22Rv1 (cell line): ENCODE measurements around the gene AFDN.

Source experiments
- ZFX ChIP-seq: fragments of 450-650 bp; IDR thresholded peaks from 2 replicates; pipeline ENCODE4 v1.6.1; 2017; ENCODE audit warnings: antibody characterized with exemption, borderline replicate concordance
- TF ChIP-seq, protein P1 (sequence below): fragments of 450-650 bp; IDR thresholded peaks from 2 replicates; pipeline ENCODE4 v1.5.1; 2017; ENCODE audit warnings: mild to moderate bottlenecking

DNA sequence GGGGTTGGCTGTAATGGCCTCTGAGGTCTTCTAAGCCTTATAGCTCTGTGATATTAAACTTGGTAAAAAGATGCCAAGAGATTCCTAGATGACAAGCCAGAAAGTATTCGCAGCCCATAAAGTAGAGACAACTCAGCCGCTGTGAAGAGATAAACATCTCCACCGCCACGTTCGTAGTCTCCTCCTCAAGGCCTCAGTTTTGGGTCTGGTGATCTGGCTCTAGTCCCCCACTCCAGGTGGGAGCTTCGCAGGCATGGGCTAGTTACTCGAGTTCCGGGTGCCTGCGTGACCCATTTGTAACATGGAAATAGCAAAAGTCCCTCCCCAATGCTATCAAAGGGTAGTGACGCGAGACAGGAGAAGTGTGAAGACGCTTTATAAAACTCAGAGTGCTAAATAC lies 28.3 kb upstream of the AFDN start:
- TF ChIP-seq, protein P1, sequence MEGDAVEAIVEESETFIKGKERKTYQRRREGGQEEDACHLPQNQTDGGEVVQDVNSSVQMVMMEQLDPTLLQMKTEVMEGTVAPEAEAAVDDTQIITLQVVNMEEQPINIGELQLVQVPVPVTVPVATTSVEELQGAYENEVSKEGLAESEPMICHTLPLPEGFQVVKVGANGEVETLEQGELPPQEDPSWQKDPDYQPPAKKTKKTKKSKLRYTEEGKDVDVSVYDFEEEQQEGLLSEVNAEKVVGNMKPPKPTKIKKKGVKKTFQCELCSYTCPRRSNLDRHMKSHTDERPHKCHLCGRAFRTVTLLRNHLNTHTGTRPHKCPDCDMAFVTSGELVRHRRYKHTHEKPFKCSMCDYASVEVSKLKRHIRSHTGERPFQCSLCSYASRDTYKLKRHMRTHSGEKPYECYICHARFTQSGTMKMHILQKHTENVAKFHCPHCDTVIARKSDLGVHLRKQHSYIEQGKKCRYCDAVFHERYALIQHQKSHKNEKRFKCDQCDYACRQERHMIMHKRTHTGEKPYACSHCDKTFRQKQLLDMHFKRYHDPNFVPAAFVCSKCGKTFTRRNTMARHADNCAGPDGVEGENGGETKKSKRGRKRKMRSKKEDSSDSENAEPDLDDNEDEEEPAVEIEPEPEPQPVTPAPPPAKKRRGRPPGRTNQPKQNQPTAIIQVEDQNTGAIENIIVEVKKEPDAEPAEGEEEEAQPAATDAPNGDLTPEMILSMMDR = no peak
- TF ChIP-seq ZFX = no peak
